ENCODE measurements around the gene TNKS1BP1.
"Not testable (repeated sequence)": the region's sequence is repeated elsewhere in the genome, so short reads cannot be mapped to it uniquely, and the experiment has no call there.

TNKS1BP1 gene

GRCh38 chr11:57283231-57283990, 41.3 kb downstream of the TNKS1BP1 start:
- DNase-seq (ENCODE audit: low read depth), result no peak

GRCh38 chr11:57281546-57281945, 43.2 kb downstream of the TNKS1BP1 start:
- not testable (repeated sequence) for DNase-seq (ENCODE audit: low read depth)

GRCh38 chr11:57279116-57279515, 45.6 kb downstream of the TNKS1BP1 start:
- DNase-seq (ENCODE audit: low read depth), result no peak

GRCh38 chr11:57278721-57279095, 46.0 kb downstream of the TNKS1BP1 start:
- no peak for DNase-seq (ENCODE audit: low read depth)

- DNase-seq (ENCODE audit: low read depth), result peak; percentile 28
Measured at GRCh38 chr11:57277845-57278720, 46.7 kb downstream of the TNKS1BP1 start.

GRCh38 chr11:57276971-57277675, 47.6 kb downstream of the TNKS1BP1 start:
- no peak for DNase-seq (ENCODE audit: low read depth)

- DNase-seq (ENCODE audit: low read depth), result no peak
Measured at GRCh38 chr11:57276169-57276970, 48.4 kb downstream of the TNKS1BP1 start.

- DNase-seq (ENCODE audit: low read depth), result no peak
Measured at GRCh38 chr11:57275582-57275981, 49.2 kb downstream of the TNKS1BP1 start.

- no peak for DNase-seq (ENCODE audit: low read depth)
Measured at GRCh38 chr11:57274904-57275498, 49.8 kb downstream of the TNKS1BP1 start.

GRCh38 chr11:57273448-57274058, 51.2 kb downstream of the TNKS1BP1 start:
- DNase-seq (ENCODE audit: low read depth), result no peak

GRCh38 chr11:57269571-57270021, 55.2 kb downstream of the TNKS1BP1 start:
- DNase-seq (ENCODE audit: low read depth), result no peak

- DNase-seq (ENCODE audit: low read depth), result no peak
Measured at GRCh38 chr11:57266157-57266556, 58.6 kb downstream of the TNKS1BP1 start.

- no peak for DNase-seq (ENCODE audit: low read depth)
Measured at GRCh38 chr11:57263351-57263750, 61.4 kb downstream of the TNKS1BP1 start.

GRCh38 chr11:57262157-57262556, 62.6 kb downstream of the TNKS1BP1 start:
- no peak for DNase-seq (ENCODE audit: low read depth)

- no peak for DNase-seq (ENCODE audit: low read depth)
Measured at GRCh38 chr11:57260937-57261783, 63.6 kb downstream of the TNKS1BP1 start.

- DNase-seq (ENCODE audit: low read depth), result no peak
Measured at GRCh38 chr11:57256119-57256518, 68.6 kb downstream of the TNKS1BP1 start.

GRCh38 chr11:57255618-57256017, 69.1 kb downstream of the TNKS1BP1 start:
- DNase-seq (ENCODE audit: low read depth), result no peak

- no peak for DNase-seq (ENCODE audit: low read depth)
Measured at GRCh38 chr11:57254631-57255030, 70.1 kb downstream of the TNKS1BP1 start.

GRCh38 chr11:57251491-57252104, 73.2 kb downstream of the TNKS1BP1 start:
- no peak for DNase-seq (ENCODE audit: low read depth)

Data from activated T-cell treated with anti-CD3 and anti-CD28 coated beads for 48 hours (primary cell).